Bronchial epithelial cell (primary cell): Measurements from ENCODE around the gene COL23A1. TPM values are rescaled to one million over a fixed set of nuclear protein-coding genes. Genes with fewer than 3 reads are reported as not detected.
A peak's percentile ranks its signal among the peaks of the same experiment; 100 is the strongest.
"Not testable (repeated sequence)": the region's sequence is repeated elsewhere in the genome, so short reads cannot be mapped to it uniquely, and the experiment has no call there.

Source experiments
- DNase-seq: peaks from one replicate; pipeline ENCODE4 v3.0.0-alpha.2; 2010; ENCODE audit warnings: low read depth
- FAIRE-seq: peaks from 2 replicates; lab custom pipeline; 2011; peaks lifted over from hg19 to GRCh38; lab: Jason Lieb, UNC
- H3K27me3 ChIP-seq: 2 replicates; pipeline ENCODE4 v1.5.1; 2011; ENCODE audit warnings: low read length; ENCODE audit not compliant: control insufficient read depth, insufficient read depth
- H3K36me3 ChIP-seq: 2 replicates; pipeline ENCODE4 v1.5.1; 2011; ENCODE audit warnings: low read length; ENCODE audit not compliant: control insufficient read depth, insufficient read depth
- H3K4me3 ChIP-seq: 2 replicates; pipeline ENCODE4 v1.5.1; 2011; ENCODE audit warnings: mild to moderate bottlenecking, low read depth, low read length, control low read depth
- CTCF ChIP-seq: IDR thresholded peaks from 2 replicates; pipeline ENCODE4 v1.5.1; 2011; ENCODE audit warnings: mild to moderate bottlenecking, moderate library complexity, low read length, control low read depth, inconsistent platforms; ENCODE audit not compliant: insufficient read depth, severe bottlenecking
- total RNA-seq: library from RNA; depleted of rRNA; stranded (reverse); fragments of >200 nt; gene quantifications from 2 replicates; pipeline ENCODE4 v1.2.1, GENCODE V29; 2014

Gene COL23A1
- total RNA-seq, 1 donor from 2014 or later = 0.26 TPM

GRCh38 chr5:178232124-178232919, 357.9 kb downstream of the COL23A1 start, which contains the start of gene PHYKPL:
Gene PHYKPL (minus strand): TSS chr5:178232802. CDS start chr5:178232550, 252 bp downstream.
- H3K36me3 ChIP-seq = peaks cover 9% of the 10 kb centered on the region
- FAIRE-seq (no peak), DNase-seq (no peak)
- H3K4me3 ChIP-seq = peak within 1 kb of the TSS; percentile 68
- peak; percentile 23 for TF ChIP-seq CTCF
- H3K27me3 ChIP-seq = no peaks in the 10 kb centered on the region

DNA sequence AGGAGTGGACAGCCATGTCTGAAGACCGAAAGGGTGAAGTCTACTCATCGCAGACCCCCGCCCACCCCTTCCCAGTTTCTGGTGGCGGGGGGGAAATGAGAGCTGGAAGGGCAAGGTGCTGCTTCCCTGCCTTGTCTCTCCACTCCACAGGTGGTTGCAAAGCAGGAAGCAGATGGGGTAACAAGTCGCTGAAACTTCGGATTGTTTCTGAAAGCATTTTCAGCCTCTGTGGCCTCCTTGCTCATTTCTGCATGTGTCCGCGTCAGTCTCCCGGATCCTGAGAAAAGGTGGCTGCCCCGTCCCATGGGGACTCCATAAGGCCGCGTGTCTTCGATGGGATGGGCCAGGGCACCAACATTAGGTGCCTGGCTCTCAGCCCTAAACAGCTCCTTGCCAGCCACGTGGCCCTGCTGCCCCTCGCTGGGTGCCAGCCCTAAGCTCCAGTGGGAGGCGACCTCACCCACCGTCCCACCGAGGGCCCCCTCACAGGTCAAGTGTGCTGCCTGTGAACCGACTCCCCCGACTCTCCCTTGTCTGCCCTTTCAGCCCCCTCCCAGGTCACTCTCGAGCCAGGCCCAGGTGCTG, 358.6 kb downstream of the COL23A1 start:
- FAIRE-seq = no peak
- Histone ChIP-seq H3K4me3 (peak overlapping the region; percentile 68), H3K27me3 (no peaks in the 10 kb centered on the region), H3K36me3 (peaks cover 9% of the 10 kb centered on the region)
- no peak for DNase-seq
- no peak for TF ChIP-seq CTCF

DNA sequence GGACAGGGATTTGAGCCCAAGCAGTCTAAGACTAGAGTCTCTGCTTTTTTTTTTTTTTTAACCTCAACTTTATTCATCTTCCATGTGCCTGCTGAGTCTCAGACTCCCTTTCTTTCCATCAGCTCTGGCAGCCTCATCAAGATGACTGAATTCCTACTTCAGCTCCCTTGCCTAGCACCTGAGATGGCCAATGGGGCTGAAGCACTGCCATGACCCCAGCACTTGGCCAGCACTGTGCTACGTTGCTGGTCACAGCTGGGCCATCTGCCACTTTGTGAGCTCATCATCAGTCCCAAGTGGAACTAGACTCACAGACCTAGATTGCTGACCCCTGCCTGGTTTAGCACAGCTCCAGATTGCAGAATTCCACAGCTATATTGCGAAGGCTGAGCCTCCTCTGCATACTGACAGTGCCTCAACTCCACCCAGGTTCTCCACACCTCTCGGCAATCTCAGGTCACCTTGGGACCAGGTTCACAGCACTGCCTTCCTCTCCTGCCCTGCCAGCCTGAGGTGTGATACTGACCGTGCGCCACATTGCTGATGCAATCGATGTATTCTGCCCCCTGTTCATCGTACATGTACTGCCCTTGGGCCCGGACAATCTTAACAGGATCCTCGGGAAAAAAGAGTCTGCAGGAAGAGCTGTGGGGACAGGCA, 359.2 kb downstream of the COL23A1 start:
- H3K4me3 ChIP-seq = peak overlapping the region; percentile 68
- DNase-seq (no peak), FAIRE-seq (no peak)
- no peak for TF ChIP-seq CTCF
- no peaks in the 10 kb centered on the region for H3K27me3 ChIP-seq
- peaks cover 9% of the 10 kb centered on the region for H3K36me3 ChIP-seq

DNA sequence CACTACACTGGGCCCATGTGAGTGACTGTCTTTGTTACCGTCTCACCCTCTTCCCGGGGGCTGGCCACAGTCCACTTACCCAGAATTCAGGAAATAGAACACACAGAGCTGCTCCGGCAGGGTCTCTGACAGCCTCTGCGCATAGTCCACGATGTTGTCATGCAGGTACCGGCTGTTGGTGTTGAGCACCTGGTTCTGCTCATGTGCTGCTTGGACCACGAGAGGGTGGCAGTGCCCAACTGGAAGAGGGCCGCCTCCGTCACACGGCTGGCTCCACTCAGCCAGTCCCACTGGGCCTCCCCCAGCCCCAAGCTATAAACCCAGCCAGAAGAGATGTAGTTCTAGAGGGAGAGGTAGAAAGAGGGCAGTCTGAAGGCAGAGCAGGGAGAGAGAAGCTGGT, 360.3 kb downstream of the COL23A1 start:
- TF ChIP-seq CTCF = no peak
- Histone ChIP-seq H3K4me3 (no peak overlapping the region), H3K27me3 (no peaks in the 10 kb centered on the region), H3K36me3 (peaks cover 9% of the 10 kb centered on the region)
- FAIRE-seq = no peak
- DNase-seq = no peak

- not testable (repeated sequence) for DNase-seq, FAIRE-seq, H3K36me3 ChIP-seq, H3K27me3 ChIP-seq, H3K4me3 ChIP-seq
These were observed 361.1 kb downstream of the COL23A1 start for GRCh38 chr5:178229111-178229510.

DNA sequence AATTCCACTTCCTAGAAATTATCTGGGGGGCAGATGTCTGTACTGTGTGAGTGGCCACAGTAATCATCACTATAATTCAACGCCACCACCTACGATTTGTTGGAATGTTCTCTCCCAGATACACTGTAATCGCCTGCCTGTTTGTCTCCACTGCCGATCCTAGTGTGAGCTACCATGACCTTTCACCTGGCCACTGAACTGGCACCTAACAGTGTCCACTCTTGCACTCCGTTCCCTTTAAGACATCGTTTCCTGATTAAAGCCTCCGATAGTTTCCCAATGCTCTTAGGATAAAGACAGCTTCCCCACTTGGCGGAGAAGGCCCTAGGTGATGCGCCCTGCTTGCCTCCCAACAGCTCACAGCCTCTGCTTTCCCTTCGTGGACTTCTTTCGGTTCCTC, 361.6 kb downstream of the COL23A1 start:
- FAIRE-seq = no peak
- H3K36me3 ChIP-seq = peaks cover 9% of the 10 kb centered on the region
- no peak overlapping the region for H3K4me3 ChIP-seq
- no peak for TF ChIP-seq CTCF
- no peaks in the 10 kb centered on the region for H3K27me3 ChIP-seq
- no peak for DNase-seq
